ENCODE results near the gene BGN. TPM values are rescaled to one million over a fixed set of nuclear protein-coding genes. Genes with fewer than 3 reads are reported as not detected.

The BGN gene
- total and polyA plus RNA-seq, 4 donors, result 77.9 to 161 (median 126) TPM

DNA sequence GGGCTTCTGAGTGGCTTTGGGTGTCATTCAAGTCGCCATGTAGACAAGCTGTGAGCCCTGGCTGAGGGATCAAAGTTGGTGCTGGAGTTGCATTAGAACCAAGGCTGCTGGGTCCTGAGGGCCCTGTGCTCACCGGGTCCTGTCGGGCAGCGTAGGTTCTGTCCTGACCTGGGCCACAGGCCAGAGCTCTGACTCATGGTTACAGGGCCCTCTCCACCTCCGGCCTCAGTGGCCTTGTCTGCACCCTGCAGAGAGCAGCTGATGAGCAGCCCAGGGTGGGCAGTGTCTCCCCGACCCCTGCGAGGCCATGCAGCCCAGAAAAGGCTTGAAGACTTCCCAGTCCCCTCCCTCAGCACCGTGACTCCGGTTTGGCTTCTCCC lies 45.2 kb downstream of the BGN start:
- DNase-seq (no peak), ATAC-seq (ENCODE audit: insufficient read depth, low FRiP score) (no peak)
- H3K4me3 ChIP-seq, result no peak overlapping the region
- peaks cover 0 to 2% (median 0%) of the 10 kb centered on the region in 4 donors for H3K9me3 ChIP-seq (ENCODE audit: control insufficient read depth in 4 of 4, insufficient read depth in 3 of 4, low read length in 3 of 4)
- peaks cover 0 to 5% (median 0%) of the 10 kb centered on the region in 3 donors for H3K27me3 ChIP-seq (ENCODE audit: control insufficient read depth in 3 of 3, insufficient read depth in 3 of 3, low read length in 2 of 3)
- no peak overlapping the region for H3K27ac ChIP-seq (ENCODE audit: low read depth in 1 of 2, low read length in 1 of 2)
- H3K4me1 ChIP-seq (ENCODE audit: control insufficient read depth in 5 of 5, insufficient read depth in 5 of 5, low read length in 5 of 5), result no peaks in the 10 kb centered on the region
- WGBS, 2 donors, result 76 to 78% methylated on average over 9 of the region's 9 CpGs
- H3K9ac ChIP-seq (ENCODE audit: insufficient read depth in 1 of 2, low read length in 2 of 2), result no peak overlapping the region
- TF ChIP-seq, protein P1, sequence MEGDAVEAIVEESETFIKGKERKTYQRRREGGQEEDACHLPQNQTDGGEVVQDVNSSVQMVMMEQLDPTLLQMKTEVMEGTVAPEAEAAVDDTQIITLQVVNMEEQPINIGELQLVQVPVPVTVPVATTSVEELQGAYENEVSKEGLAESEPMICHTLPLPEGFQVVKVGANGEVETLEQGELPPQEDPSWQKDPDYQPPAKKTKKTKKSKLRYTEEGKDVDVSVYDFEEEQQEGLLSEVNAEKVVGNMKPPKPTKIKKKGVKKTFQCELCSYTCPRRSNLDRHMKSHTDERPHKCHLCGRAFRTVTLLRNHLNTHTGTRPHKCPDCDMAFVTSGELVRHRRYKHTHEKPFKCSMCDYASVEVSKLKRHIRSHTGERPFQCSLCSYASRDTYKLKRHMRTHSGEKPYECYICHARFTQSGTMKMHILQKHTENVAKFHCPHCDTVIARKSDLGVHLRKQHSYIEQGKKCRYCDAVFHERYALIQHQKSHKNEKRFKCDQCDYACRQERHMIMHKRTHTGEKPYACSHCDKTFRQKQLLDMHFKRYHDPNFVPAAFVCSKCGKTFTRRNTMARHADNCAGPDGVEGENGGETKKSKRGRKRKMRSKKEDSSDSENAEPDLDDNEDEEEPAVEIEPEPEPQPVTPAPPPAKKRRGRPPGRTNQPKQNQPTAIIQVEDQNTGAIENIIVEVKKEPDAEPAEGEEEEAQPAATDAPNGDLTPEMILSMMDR (IDR thresholded peaks at IDR 0.05; ENCODE audit: control extremely low read depth, extremely low read depth), result no peak
- H3K36me3 ChIP-seq (ENCODE audit: control insufficient read depth in 4 of 4, insufficient read depth in 4 of 4, low read length in 4 of 4), result no peaks in the 10 kb centered on the region

DNA sequence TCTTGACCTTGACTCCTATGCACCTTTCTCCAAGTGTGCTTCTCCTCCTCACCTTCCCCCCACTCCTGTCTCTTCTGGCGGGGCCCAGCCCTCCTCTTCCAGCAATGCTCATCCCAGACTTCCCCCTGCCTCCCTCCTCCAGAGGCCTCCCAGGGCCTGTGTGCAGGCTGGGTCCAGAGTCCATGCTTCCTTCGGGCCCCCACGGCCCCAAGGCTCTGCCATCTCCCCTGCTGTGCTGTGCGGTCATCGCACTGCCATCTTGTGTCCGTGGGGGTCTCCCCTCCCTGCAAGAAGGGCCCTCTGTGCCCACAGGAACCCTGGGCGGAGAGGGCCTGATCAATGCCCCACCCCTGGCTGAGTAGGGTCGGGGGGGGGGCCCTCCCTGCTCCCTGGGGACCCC lies 49.9 kb downstream of the BGN start:
- H3K4me3 ChIP-seq, result no peak overlapping the region
- ATAC-seq (ENCODE audit: insufficient read depth, low FRiP score) (no peak), DNase-seq (no peak)
- H3K36me3 ChIP-seq (ENCODE audit: control insufficient read depth in 4 of 4, insufficient read depth in 4 of 4, low read length in 4 of 4), result no peaks in the 10 kb centered on the region
- H3K27ac ChIP-seq (ENCODE audit: low read depth in 1 of 2, low read length in 1 of 2), result no peak overlapping the region
- 71 to 88% methylated on average over 2 to 8 of the region's 8 CpGs for WGBS, 2 donors
- peaks cover 0 to 2% (median 0%) of the 10 kb centered on the region in 4 donors for H3K9me3 ChIP-seq (ENCODE audit: control insufficient read depth in 4 of 4, insufficient read depth in 3 of 4, low read length in 3 of 4)
- no peak overlapping the region for H3K9ac ChIP-seq (ENCODE audit: insufficient read depth in 1 of 2, low read length in 2 of 2)
- TF ChIP-seq, protein P1 (IDR thresholded peaks at IDR 0.05; ENCODE audit: control extremely low read depth, extremely low read depth), result no peak
- H3K4me1 ChIP-seq (ENCODE audit: control insufficient read depth in 5 of 5, insufficient read depth in 5 of 5, low read length in 5 of 5), result no peaks in the 10 kb centered on the region
- H3K27me3 ChIP-seq (ENCODE audit: control insufficient read depth in 3 of 3, insufficient read depth in 3 of 3, low read length in 2 of 3), result peaks cover 0 to 11% (median 0%) of the 10 kb centered on the region in 3 donors

DNA sequence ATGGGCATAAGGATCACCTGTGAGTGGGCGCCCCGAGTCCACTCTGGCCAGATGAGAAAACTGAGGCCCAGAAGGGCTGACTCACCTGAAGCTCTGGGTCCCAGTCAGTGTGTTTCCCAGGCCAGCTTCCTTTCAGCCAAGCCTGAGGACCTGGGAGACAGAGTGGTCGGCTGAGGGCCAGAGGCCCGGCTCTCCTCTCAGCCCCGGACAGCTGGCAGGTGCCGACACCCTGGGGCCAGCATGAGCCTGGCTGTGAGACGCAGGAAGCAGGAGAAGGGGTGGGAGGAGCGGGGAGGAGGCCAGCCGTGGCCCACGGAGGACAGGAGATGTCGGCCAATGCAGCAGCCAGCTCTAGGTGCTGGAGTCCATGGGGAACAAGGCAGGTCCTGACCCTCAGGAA lies 51.6 kb downstream of the BGN start:
- DNase-seq (no peak), ATAC-seq (ENCODE audit: insufficient read depth, low FRiP score) (no peak)
- Histone ChIP-seq H3K9ac (ENCODE audit: insufficient read depth in 1 of 2, low read length in 2 of 2) (no peak overlapping the region), H3K27me3 (ENCODE audit: control insufficient read depth in 3 of 3, insufficient read depth in 3 of 3, low read length in 2 of 3) (peaks cover 0 to 11% (median 0%) of the 10 kb centered on the region in 3 donors), H3K27ac (ENCODE audit: low read depth in 1 of 2, low read length in 1 of 2) (no peak overlapping the region), H3K4me1 (ENCODE audit: control insufficient read depth in 5 of 5, insufficient read depth in 5 of 5, low read length in 5 of 5) (no peaks in the 10 kb centered on the region), H3K9me3 (ENCODE audit: control insufficient read depth in 4 of 4, insufficient read depth in 3 of 4, low read length in 3 of 4) (peaks cover 0 to 2% (median 0%) of the 10 kb centered on the region in 4 donors), H3K4me3 (no peak overlapping the region), H3K36me3 (ENCODE audit: control insufficient read depth in 4 of 4, insufficient read depth in 4 of 4, low read length in 4 of 4) (no peaks in the 10 kb centered on the region)
- WGBS, 2 donors, result 78 to 97% methylated on average over 5 to 11 of the region's 11 CpGs
- TF ChIP-seq, protein P1 (IDR thresholded peaks at IDR 0.05; ENCODE audit: control extremely low read depth, extremely low read depth), result no peak

DNA sequence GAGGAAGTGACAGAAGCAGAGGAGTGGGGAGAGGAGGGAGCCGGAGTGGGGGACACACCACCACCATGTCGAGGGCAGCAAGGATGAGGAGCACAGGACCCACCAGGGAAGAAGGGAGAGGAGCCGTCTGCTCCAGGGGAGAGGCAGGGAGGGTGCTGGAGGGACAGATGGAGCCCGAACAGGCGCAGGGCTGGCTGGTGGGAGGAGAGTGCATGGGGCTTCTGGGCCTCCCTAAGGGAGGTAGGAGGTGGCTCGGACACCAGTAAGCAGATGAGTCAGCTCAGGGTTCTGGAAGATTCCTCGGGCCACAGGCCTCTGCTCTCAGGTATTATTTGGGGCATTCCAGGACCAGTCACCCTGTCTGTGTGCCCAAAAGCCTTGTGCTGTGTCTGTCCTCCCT lies 52.4 kb downstream of the BGN start:
- Histone ChIP-seq H3K4me3 (no peak overlapping the region), H3K4me1 (ENCODE audit: control insufficient read depth in 5 of 5, insufficient read depth in 5 of 5, low read length in 5 of 5) (no peaks in the 10 kb centered on the region), H3K9me3 (ENCODE audit: control insufficient read depth in 4 of 4, insufficient read depth in 3 of 4, low read length in 3 of 4) (peaks cover 0 to 5% (median 0%) of the 10 kb centered on the region in 4 donors), H3K36me3 (ENCODE audit: control insufficient read depth in 4 of 4, insufficient read depth in 4 of 4, low read length in 4 of 4) (no peaks in the 10 kb centered on the region), H3K9ac (ENCODE audit: insufficient read depth in 1 of 2, low read length in 2 of 2) (no peak overlapping the region), H3K27ac (ENCODE audit: low read depth in 1 of 2, low read length in 1 of 2) (no peak overlapping the region), H3K27me3 (ENCODE audit: control insufficient read depth in 3 of 3, insufficient read depth in 3 of 3, low read length in 2 of 3) (peaks cover 0 to 11% (median 0%) of the 10 kb centered on the region in 3 donors)
- DNase-seq (no peak), ATAC-seq (ENCODE audit: insufficient read depth, low FRiP score) (no peak)
- TF ChIP-seq, protein P1 (IDR thresholded peaks at IDR 0.05; ENCODE audit: control extremely low read depth, extremely low read depth), result no peak
- 62 to 66% methylated on average over 3 to 7 of the region's 7 CpGs for WGBS, 2 donors

Data from lung (tissue), 12 donors.